Suppressor macrophage treated with lipopolysaccharide for 4 hours (primary cell): Measurements from ENCODE around the gene SIMC1.

Experiments
- DNase-seq: peaks from one replicate; pipeline ENCODE4 v3.0.0-alpha.2; 2020

The SIMC1 gene

DNA sequence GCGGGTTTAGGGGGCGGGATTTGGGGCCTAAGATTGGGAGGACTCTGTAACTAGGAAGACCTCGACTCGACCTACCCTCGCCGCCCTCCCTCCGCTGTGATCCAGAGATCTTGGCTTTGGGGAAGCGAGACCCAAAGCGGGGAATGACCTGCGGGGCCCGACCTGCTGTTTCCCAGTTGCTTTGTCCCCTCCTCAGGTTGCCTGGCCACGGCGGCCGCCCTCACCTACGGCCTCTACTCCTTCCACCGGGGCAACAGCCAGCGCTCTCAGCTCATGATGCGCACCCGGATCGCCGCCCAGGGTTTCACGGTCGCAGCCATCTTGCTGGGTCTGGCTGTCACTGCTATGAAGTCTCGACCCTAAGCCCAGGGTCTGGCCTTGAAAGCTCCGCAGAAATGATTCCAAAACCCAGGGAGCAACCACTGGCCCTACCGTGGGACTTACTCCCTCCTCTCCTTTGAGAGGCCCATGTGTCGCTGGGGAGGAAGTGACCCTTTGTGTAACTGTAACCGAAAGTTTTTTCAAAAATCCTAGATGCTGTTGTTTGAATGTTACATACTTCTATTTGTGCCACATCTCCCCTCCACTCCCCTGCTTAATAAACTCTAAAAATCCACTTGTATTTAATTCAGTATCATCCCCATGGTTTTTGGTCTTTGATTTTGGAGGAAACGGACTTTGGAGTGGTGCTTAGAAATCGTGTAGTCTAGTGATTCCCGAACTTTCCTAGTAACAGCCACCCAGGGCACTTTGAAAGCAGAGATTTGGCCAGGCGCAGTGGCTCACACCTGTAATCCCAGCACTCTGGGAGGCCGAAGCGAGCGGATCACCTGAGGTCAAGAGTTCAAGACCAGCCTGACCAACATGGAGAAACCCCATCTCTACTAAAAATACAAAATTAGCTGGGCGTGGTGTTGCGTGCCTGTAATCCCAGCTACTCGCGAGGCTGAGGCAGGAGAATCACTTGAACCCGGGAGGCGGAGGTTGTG lies 151.2 kb downstream of the SIMC1 start:
- peak; percentile 48 for DNase-seq

DNA sequence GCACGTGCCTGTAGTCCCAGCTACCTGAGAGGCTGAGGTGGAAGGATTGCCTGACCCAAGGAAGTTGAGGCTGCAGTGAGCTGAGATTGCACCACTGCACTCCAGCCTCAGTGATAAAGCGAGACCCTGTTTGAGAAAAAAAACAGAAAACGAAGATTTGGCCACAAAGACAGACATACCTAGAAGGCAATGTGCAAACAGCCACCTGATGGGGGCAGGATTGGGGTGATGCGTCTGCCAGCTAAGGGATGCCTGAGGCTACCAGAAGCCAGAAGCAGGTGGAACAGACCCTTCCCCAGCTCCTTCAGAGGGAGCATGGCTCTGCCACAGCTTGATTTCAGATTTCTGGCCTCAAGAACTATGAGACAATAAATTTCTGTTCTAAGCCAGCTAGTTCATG lies 153.3 kb downstream of the SIMC1 start:
- no peak for DNase-seq

DNA sequence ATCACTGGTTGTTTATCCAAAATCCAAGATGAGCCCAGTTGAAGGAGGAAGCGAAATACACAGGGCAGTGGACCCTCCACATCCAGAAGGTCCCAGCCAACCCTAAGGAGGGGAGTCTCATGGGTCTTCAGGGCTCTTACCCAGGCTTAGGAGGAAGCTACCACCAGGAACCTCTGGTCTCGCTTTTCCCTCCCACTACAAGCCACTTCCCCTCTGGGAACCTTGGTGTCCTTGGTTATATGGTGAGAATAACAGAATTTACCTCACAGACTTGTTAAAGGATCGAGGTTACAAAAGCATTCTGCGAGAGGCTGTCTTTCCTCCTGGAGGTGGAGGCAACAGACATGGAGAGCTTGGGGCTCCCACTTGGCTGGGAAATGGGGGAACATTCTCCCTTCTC lies 153.8 kb downstream of the SIMC1 start:
- DNase-seq = peak; percentile 57

DNA sequence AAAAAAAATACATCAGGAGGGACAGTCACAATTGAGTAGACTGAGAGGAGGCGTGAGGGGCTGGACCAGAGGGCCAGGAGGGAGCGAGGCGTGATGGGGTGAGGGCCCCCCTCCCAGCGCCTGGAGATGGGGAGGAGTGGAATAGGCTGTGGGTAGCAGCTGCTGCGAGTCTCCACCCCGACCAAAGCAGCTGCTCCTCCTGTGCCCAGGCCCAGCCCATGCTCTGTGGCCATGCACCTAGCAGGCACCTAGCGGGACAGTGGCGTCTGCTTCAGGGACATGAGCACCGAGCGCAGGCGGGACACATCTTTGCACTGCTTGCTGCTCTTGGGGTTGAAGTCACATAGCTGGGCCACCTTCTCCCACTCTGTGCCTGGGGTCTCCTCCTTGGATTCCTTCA lies 154.3 kb downstream of the SIMC1 start:
- DNase-seq = no peak

DNA sequence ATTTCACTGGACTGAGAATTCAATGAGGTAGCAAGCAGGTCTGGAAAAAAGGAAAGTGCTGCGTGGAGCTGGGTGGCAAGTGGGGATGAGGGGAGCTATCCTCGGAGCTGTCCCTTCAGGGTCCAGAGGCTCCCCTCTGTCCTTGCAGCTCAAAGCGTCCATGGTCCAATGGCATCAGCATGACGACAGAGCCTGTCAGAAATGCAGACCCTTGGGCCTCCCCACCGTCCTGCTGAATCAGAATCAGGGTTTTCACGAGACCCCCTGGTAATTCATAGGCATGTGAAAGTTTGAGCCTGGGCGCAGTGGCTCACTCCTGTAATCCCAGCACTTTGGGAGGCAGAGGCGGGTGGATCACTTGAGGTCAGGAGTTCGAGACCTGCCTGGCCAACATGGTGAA lies 155.9 kb downstream of the SIMC1 start:
- no peak for DNase-seq

DNA sequence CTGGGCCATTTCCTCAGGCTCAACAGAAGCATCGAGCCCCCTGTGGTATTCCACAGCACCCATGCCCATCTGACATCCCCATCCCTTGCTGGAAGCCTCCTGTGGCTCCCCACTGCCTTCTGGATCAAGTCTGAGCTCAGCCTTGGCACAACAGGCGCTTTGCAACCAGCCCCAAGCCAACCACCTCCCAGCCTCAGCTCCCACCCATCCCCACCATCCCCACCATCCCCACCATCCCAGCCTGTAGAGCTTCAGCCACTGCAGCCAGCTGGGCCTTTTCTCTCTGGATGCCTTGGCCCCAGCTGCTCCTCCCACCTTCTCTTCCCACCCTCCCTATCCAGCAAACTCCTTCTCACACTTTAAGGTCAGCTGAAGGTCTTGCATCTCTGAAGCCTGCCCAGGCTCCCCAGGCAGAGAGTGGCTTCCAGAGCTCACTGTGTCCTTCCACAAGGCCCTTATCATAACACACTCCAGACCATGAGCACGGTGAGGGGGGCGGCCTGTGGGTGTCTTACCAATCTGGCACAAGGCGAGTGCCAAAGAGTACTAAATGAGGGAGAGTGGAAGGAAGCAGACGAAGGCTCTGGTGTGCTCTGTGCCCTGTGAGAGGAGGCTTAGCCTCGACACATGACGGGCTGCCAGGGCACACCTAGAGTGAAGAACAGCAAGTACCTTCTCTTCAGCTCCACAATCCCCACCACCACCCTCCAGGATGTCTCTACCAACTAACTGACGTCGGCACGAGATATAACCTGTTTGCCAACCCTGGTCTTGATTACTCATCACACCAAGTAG lies 156.9 kb downstream of the SIMC1 start:
- DNase-seq = no peak
